ENCODE measurements around the gene CLDN2. TPM values are rescaled to one million over a fixed set of nuclear protein-coding genes. Genes with fewer than 3 reads are reported as not detected.

The CLDN2 gene
- polyA plus RNA-seq, 1 of the 3 experiments (the other 2 are of a cell fraction) = 0.36 TPM

DNA sequence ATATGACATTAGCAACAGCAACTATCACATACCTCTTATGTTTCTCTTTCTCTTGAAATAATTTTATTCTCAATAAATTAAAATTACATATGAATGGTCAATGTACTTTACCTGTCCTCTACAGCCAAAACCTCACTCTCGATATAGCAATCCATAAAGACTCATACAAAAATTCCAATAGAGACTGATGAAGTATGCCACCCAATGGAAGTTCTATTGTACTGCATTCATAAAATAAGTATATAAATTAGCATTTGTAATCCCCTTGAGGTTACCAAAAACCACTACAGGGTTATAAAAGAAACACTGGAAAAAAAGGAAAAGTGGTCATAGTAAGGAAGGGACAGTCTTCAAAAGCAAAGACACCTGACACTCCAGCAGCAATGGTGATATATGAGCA is 32.8 kb downstream of the CLDN2 start:
- H3K36me3 ChIP-seq (replicated peaks in 1 of 2; ENCODE audit: control insufficient read depth in 1 of 2, insufficient read depth in 2 of 2, low read length in 1 of 2) = no peaks in the 10 kb centered on the region
- CTCF ChIA-PET = interaction anchor here (0.9 to 1.5 kb wide), 4 partner anchors 11 to 59 kb away, joined by 3 to 8 read pairs (median 5); no protein-coding TSS in a partner anchor
- H3K4me1 ChIP-seq (ENCODE audit: control insufficient read depth in 1 of 2, insufficient read depth in 2 of 2, low read depth in 1 of 2, low read length in 1 of 2) = peaks cover 3 to 4% of the 10 kb centered on the region in 2 experiments; a peak in 2 of 4 replicates
- H3K79me2 ChIP-seq (ENCODE audit: insufficient read depth) = no peaks in the 10 kb centered on the region
- H3K9ac ChIP-seq = no peak overlapping the region
- H4K20me1 ChIP-seq (ENCODE audit: insufficient read depth) = no peaks in the 10 kb centered on the region
- H3K27ac ChIP-seq (ENCODE audit: low read depth in 2 of 2, low read length in 1 of 2) = no peak overlapping the region
- H3K4me2 ChIP-seq = no peak overlapping the region
- H3F3A ChIP-seq (replicated peaks; ENCODE audit: insufficient read depth) = peaks cover 6% of the 10 kb centered on the region
- peaks cover 3% of the 10 kb centered on the region; the same call in 1 of the 2 replicates for H3K27me3 ChIP-seq (ENCODE audit: insufficient read depth)
- no peaks in the 10 kb centered on the region for H3K9me3 ChIP-seq
- no peaks in the 10 kb centered on the region for H3K9me2 ChIP-seq
- no peak overlapping the region for H2AFZ ChIP-seq (ENCODE audit: low read depth)
- TF ChIP-seq SMC3 (IDR thresholded peaks at IDR 0.05; ENCODE audit: low read depth, low read length) = peak; percentile 35; the same call in 1 of the 2 replicates
- TF ChIP-seq TCF12 (IDR thresholded peaks at IDR 0.05) = no peak
- TF ChIP-seq RAD21 (IDR thresholded peaks at IDR 0.05; ENCODE audit: low read length) = peak; percentile 25; the same call in 1 of the 2 replicates
- TF ChIP-seq, protein P1, sequence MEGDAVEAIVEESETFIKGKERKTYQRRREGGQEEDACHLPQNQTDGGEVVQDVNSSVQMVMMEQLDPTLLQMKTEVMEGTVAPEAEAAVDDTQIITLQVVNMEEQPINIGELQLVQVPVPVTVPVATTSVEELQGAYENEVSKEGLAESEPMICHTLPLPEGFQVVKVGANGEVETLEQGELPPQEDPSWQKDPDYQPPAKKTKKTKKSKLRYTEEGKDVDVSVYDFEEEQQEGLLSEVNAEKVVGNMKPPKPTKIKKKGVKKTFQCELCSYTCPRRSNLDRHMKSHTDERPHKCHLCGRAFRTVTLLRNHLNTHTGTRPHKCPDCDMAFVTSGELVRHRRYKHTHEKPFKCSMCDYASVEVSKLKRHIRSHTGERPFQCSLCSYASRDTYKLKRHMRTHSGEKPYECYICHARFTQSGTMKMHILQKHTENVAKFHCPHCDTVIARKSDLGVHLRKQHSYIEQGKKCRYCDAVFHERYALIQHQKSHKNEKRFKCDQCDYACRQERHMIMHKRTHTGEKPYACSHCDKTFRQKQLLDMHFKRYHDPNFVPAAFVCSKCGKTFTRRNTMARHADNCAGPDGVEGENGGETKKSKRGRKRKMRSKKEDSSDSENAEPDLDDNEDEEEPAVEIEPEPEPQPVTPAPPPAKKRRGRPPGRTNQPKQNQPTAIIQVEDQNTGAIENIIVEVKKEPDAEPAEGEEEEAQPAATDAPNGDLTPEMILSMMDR (IDR thresholded peaks at IDR 0.05) = peak; percentile 67
- H3K4me3 ChIP-seq (ENCODE audit: low read depth in 2 of 2, low read length in 1 of 2) = no peak overlapping the region
- peak; percentile 6 for DNase-seq
- WGBS (ENCODE audit: low lambda C conversion rate) = 24% methylated on average over 1 of the region's 1 CpG
- POLR2A ChIA-PET = no interaction called here

DNA sequence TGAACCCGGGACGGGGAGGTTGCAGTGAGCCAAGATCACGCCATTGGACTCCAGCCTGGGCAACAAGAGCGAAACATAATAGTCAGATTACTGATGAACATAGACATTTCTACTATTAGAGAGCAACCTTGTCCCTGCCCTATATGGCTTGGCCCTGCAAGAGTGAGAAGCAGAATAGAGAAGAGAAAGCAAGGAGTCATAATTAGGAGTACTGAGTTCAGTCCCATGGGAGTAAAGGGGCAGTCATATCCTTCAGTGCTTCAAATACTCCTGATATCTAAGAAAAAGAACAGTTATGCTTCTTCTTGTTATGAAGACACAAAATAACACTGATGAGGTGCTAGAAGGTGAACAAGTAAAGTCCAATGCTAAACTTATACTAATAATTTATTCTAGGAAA is 33.8 kb downstream of the CLDN2 start:
- ChIA-PET POLR2A (no interaction called here), CTCF (no interaction called here)
- Histone ChIP-seq H3K4me1 (ENCODE audit: control insufficient read depth in 1 of 2, insufficient read depth in 2 of 2, low read depth in 1 of 2, low read length in 1 of 2) (peaks cover 3 to 4% of the 10 kb centered on the region in 2 experiments; a peak in 2 of 4 replicates), H3K27me3 (ENCODE audit: insufficient read depth) (peaks cover 3% of the 10 kb centered on the region; the same call in 1 of the 2 replicates), H3K36me3 (replicated peaks in 1 of 2; ENCODE audit: control insufficient read depth in 1 of 2, insufficient read depth in 2 of 2, low read length in 1 of 2) (no peaks in the 10 kb centered on the region), H3K27ac (ENCODE audit: low read depth in 2 of 2, low read length in 1 of 2) (no peak overlapping the region), H3K79me2 (ENCODE audit: insufficient read depth) (no peaks in the 10 kb centered on the region), H4K20me1 (ENCODE audit: insufficient read depth) (no peaks in the 10 kb centered on the region), H3K9me2 (no peaks in the 10 kb centered on the region), H3K9me3 (no peaks in the 10 kb centered on the region), H3K9ac (no peak overlapping the region), H3F3A (replicated peaks; ENCODE audit: insufficient read depth) (peaks cover 6% of the 10 kb centered on the region), H3K4me2 (no peak overlapping the region), H3K4me3 (ENCODE audit: low read depth in 2 of 2, low read length in 1 of 2) (no peak overlapping the region), H2AFZ (ENCODE audit: low read depth) (no peak overlapping the region)
- no peak for DNase-seq
- WGBS (ENCODE audit: low lambda C conversion rate) = 59% methylated on average over 4 of the region's 4 CpGs
- TF ChIP-seq, protein P2, sequence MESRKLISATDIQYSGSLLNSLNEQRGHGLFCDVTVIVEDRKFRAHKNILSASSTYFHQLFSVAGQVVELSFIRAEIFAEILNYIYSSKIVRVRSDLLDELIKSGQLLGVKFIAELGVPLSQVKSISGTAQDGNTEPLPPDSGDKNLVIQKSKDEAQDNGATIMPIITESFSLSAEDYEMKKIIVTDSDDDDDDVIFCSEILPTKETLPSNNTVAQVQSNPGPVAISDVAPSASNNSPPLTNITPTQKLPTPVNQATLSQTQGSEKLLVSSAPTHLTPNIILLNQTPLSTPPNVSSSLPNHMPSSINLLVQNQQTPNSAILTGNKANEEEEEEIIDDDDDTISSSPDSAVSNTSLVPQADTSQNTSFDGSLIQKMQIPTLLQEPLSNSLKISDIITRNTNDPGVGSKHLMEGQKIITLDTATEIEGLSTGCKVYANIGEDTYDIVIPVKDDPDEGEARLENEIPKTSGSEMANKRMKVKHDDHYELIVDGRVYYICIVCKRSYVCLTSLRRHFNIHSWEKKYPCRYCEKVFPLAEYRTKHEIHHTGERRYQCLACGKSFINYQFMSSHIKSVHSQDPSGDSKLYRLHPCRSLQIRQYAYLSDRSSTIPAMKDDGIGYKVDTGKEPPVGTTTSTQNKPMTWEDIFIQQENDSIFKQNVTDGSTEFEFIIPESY (IDR thresholded peaks at IDR 0.05; ENCODE audit: borderline replicate concordance, low read depth) = no peak
- TF ChIP-seq TCF12 (IDR thresholded peaks at IDR 0.05) (no peak), GABPA (IDR thresholded peaks at IDR 0.05; ENCODE audit: low read depth) (no peak), POLR2AphosphoS5 (IDR thresholded peaks at IDR 0.05; ENCODE audit: low read depth, low read length) (no peak), SIN3A (IDR thresholded peaks at IDR 0.05; ENCODE audit: borderline replicate concordance, low read depth, low read length) (no peak), TAF1 (IDR thresholded peaks at IDR 0.05; ENCODE audit: borderline replicate concordance, low read depth, low read length) (no peak), EZH2phosphoT487 (IDR thresholded peaks at IDR 0.05; ENCODE audit: borderline replicate concordance, low read depth) (no peak), FOXM1 (IDR thresholded peaks at IDR 0.05; ENCODE audit: low read depth) (no peak), NFIC (IDR thresholded peaks at IDR 0.05; ENCODE audit: borderline replicate concordance) (no peak)
- TF ChIP-seq, protein P3, sequence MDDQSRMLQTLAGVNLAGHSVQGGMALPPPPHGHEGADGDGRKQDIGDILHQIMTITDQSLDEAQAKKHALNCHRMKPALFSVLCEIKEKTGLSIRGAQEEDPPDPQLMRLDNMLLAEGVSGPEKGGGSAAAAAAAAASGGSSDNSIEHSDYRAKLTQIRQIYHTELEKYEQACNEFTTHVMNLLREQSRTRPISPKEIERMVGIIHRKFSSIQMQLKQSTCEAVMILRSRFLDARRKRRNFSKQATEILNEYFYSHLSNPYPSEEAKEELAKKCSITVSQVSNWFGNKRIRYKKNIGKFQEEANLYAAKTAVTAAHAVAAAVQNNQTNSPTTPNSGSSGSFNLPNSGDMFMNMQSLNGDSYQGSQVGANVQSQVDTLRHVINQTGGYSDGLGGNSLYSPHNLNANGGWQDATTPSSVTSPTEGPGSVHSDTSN (IDR thresholded peaks at IDR 0.05) = no peak
- TF ChIP-seq, protein P4, sequence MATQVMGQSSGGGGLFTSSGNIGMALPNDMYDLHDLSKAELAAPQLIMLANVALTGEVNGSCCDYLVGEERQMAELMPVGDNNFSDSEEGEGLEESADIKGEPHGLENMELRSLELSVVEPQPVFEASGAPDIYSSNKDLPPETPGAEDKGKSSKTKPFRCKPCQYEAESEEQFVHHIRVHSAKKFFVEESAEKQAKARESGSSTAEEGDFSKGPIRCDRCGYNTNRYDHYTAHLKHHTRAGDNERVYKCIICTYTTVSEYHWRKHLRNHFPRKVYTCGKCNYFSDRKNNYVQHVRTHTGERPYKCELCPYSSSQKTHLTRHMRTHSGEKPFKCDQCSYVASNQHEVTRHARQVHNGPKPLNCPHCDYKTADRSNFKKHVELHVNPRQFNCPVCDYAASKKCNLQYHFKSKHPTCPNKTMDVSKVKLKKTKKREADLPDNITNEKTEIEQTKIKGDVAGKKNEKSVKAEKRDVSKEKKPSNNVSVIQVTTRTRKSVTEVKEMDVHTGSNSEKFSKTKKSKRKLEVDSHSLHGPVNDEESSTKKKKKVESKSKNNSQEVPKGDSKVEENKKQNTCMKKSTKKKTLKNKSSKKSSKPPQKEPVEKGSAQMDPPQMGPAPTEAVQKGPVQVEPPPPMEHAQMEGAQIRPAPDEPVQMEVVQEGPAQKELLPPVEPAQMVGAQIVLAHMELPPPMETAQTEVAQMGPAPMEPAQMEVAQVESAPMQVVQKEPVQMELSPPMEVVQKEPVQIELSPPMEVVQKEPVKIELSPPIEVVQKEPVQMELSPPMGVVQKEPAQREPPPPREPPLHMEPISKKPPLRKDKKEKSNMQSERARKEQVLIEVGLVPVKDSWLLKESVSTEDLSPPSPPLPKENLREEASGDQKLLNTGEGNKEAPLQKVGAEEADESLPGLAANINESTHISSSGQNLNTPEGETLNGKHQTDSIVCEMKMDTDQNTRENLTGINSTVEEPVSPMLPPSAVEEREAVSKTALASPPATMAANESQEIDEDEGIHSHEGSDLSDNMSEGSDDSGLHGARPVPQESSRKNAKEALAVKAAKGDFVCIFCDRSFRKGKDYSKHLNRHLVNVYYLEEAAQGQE (IDR thresholded peaks at IDR 0.05; ENCODE audit: low read depth, low read length) = no peak

All from SK-N-SH (cell line).